ENCODE results near the gene GFRA4. TPM values are rescaled to one million over a fixed set of nuclear protein-coding genes. Genes with fewer than 3 reads are reported as not detected.

The GFRA4 gene
- total RNA-seq, 1 experiment from 2014 or later: not detected

DNA sequence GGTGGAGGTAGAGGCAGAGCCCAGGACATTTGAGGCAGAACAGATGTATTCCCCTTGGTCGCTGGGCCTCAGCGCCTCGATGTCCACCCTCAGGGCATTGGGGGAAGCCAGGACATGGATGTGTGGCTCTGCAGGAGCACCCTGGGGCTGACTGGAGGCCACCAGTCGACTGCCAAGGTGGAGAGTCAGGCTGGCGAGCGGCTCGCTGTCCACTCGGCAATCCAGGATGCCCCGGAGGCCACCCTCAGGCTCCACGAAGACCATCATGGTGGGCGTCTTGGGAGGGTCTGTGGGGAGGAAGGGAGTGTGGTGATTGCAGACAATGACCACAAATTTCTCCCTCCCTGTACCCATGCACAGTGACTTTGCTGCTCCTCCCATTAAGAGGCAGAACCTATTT lies 26.8 kb upstream of the GFRA4 start:
- no TSS peak for BruUV-seq (replicated peaks)
- Histone ChIP-seq H3K9me2 (ENCODE audit: insufficient read depth) (no peaks in the 10 kb centered on the region), H3K27me3 (ENCODE audit: insufficient read depth, low read length) (no peaks in the 10 kb centered on the region), H3K4me1 (ENCODE audit: control insufficient read depth in 1 of 2, insufficient read depth in 2 of 2, low read length in 2 of 2) (peaks cover 0 to 4% of the 10 kb centered on the region in 2 experiments; a peak in 1 of 4 replicates), H3K4me3 (replicated peaks in 1 of 2; ENCODE audit: low read depth in 1 of 2, low read length in 2 of 2) (no peak overlapping the region), H3K9me3 (ENCODE audit: control insufficient read depth in 1 of 2, insufficient read depth in 1 of 2, low read depth in 1 of 2, low read length in 2 of 2) (no peaks in the 10 kb centered on the region), H4K20me1 (ENCODE audit: insufficient read depth) (no peaks in the 10 kb centered on the region), H3K79me2 (ENCODE audit: insufficient read depth, low read length) (no peaks in the 10 kb centered on the region), H3K4me2 (ENCODE audit: low read length) (no peak overlapping the region), H2AFZ (ENCODE audit: low read depth, low read length, poor library complexity, severe bottlenecking) (no peak overlapping the region), H3K27ac (ENCODE audit: low read depth, low read length) (no peak overlapping the region), H3K9ac (ENCODE audit: low read length) (no peak overlapping the region), H3K36me3 (ENCODE audit: control insufficient read depth in 1 of 2, insufficient read depth in 2 of 2, low read length in 2 of 2) (no peaks in the 10 kb centered on the region)
- ChIA-PET POLR2A (no interaction called here), RAD21 (ENCODE audit: low non-redundant PET in 1 of 2, low total read pairs in 2 of 2, uncharacterized antibody in 2 of 2, unreplicated experiment in 2 of 2) (no interaction called here), CTCF (no interaction called here)
- DNase-seq (ENCODE audit: low read depth, low spot score): no peak
- TF ChIP-seq ZFX (IDR thresholded peaks at IDR 0.05): no peak
- no peak for TF ChIP-seq POLR2AphosphoS5 (IDR thresholded peaks at IDR 0.05; ENCODE audit: low read depth, low read length)
- no peak for TF ChIP-seq ZNF274 (IDR thresholded peaks at IDR 0.05; ENCODE audit: low read depth, low read length)
- TF ChIP-seq RAD21 (IDR thresholded peaks at IDR 0.05; ENCODE audit: low read depth): no peak
- TF ChIP-seq, protein P1, sequence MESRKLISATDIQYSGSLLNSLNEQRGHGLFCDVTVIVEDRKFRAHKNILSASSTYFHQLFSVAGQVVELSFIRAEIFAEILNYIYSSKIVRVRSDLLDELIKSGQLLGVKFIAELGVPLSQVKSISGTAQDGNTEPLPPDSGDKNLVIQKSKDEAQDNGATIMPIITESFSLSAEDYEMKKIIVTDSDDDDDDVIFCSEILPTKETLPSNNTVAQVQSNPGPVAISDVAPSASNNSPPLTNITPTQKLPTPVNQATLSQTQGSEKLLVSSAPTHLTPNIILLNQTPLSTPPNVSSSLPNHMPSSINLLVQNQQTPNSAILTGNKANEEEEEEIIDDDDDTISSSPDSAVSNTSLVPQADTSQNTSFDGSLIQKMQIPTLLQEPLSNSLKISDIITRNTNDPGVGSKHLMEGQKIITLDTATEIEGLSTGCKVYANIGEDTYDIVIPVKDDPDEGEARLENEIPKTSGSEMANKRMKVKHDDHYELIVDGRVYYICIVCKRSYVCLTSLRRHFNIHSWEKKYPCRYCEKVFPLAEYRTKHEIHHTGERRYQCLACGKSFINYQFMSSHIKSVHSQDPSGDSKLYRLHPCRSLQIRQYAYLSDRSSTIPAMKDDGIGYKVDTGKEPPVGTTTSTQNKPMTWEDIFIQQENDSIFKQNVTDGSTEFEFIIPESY (IDR thresholded peaks at IDR 0.05; ENCODE audit: extremely low read depth, insufficient replicate concordance, low read length): no peak
- intact Hi-C loops (cut with micrococcal nuclease): no loop called here
- ATAC-seq: no peak

- H3K79me2 ChIP-seq (ENCODE audit: insufficient read depth, low read length): no peaks in the 10 kb centered on the region
- peak; percentile 39 for DNase-seq (ENCODE audit: low read depth, low spot score)
- H2AFZ ChIP-seq (ENCODE audit: low read depth, low read length, poor library complexity, severe bottlenecking): peak overlapping the region; percentile 44
- H3K36me3 ChIP-seq (ENCODE audit: control insufficient read depth in 1 of 2, insufficient read depth in 2 of 2, low read length in 2 of 2): no peaks in the 10 kb centered on the region
- H4K20me1 ChIP-seq (ENCODE audit: insufficient read depth): no peaks in the 10 kb centered on the region
- no TSS peak for BruUV-seq (replicated peaks)
- no peak overlapping the region for H3K4me3 ChIP-seq (replicated peaks in 1 of 2; ENCODE audit: low read depth in 1 of 2, low read length in 2 of 2)
- no peaks in the 10 kb centered on the region for H3K9me3 ChIP-seq (ENCODE audit: control insufficient read depth in 1 of 2, insufficient read depth in 1 of 2, low read depth in 1 of 2, low read length in 2 of 2)
- H3K9me2 ChIP-seq (ENCODE audit: insufficient read depth): no peaks in the 10 kb centered on the region
- intact Hi-C loops (cut with micrococcal nuclease): no loop called here
- no peaks in the 10 kb centered on the region for H3K27me3 ChIP-seq (ENCODE audit: insufficient read depth, low read length)
- ChIA-PET CTCF (interaction anchor here (1.1 to 1.5 kb wide), 3 partner anchors 11 to 385 kb away, joined by 3 to 12 read pairs (median 7); no protein-coding TSS in a partner anchor), RAD21 (ENCODE audit: low non-redundant PET in 1 of 2, low total read pairs in 2 of 2, uncharacterized antibody in 2 of 2, unreplicated experiment in 2 of 2) (no interaction called here), POLR2A (no interaction called here)
- peaks cover 0 to 4% of the 10 kb centered on the region in 2 experiments; a peak in 1 of 4 replicates for H3K4me1 ChIP-seq (ENCODE audit: control insufficient read depth in 1 of 2, insufficient read depth in 2 of 2, low read length in 2 of 2)
- no peak for TF ChIP-seq YY1 (IDR thresholded peaks at IDR 0.05; ENCODE audit: extremely low read depth, insufficient replicate concordance, low read depth, low read length)
- TF ChIP-seq ATF3 (IDR thresholded peaks at IDR 0.05): no peak
- TF ChIP-seq, protein P2, sequence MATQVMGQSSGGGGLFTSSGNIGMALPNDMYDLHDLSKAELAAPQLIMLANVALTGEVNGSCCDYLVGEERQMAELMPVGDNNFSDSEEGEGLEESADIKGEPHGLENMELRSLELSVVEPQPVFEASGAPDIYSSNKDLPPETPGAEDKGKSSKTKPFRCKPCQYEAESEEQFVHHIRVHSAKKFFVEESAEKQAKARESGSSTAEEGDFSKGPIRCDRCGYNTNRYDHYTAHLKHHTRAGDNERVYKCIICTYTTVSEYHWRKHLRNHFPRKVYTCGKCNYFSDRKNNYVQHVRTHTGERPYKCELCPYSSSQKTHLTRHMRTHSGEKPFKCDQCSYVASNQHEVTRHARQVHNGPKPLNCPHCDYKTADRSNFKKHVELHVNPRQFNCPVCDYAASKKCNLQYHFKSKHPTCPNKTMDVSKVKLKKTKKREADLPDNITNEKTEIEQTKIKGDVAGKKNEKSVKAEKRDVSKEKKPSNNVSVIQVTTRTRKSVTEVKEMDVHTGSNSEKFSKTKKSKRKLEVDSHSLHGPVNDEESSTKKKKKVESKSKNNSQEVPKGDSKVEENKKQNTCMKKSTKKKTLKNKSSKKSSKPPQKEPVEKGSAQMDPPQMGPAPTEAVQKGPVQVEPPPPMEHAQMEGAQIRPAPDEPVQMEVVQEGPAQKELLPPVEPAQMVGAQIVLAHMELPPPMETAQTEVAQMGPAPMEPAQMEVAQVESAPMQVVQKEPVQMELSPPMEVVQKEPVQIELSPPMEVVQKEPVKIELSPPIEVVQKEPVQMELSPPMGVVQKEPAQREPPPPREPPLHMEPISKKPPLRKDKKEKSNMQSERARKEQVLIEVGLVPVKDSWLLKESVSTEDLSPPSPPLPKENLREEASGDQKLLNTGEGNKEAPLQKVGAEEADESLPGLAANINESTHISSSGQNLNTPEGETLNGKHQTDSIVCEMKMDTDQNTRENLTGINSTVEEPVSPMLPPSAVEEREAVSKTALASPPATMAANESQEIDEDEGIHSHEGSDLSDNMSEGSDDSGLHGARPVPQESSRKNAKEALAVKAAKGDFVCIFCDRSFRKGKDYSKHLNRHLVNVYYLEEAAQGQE (IDR thresholded peaks at IDR 0.05; ENCODE audit: low read depth): no peak
- no peak for TF ChIP-seq MAX (IDR thresholded peaks at IDR 0.05)
- peak; percentile 87 for TF ChIP-seq SP1 (IDR thresholded peaks at IDR 0.05; ENCODE audit: low read depth)
- H3K9ac ChIP-seq (ENCODE audit: low read length): no peak overlapping the region
- no peak overlapping the region for H3K27ac ChIP-seq (ENCODE audit: low read depth, low read length)
- H3K4me2 ChIP-seq (ENCODE audit: low read length): no peak overlapping the region
- peak; percentile 86 for ATAC-seq
Measured at GRCh38 chr20:3687655-3688054, 24.5 kb upstream of the GFRA4 start.
